Measurements from ENCODE around the gene FGL2. TPM values are rescaled to one million over a fixed set of nuclear protein-coding genes. Genes with fewer than 3 reads are reported as not detected.
"Not testable (repeated sequence)": the region's sequence is repeated elsewhere in the genome, so short reads cannot be mapped to it uniquely, and the experiment has no call there.

The FGL2 gene
- total and polyA plus RNA-seq, 4 donors = 3.3 to 21.6 (median 17.6) TPM

- no peak overlapping the region for H3K4me3 ChIP-seq
- H3K9me3 ChIP-seq (ENCODE audit: control insufficient read depth in 4 of 4, insufficient read depth in 3 of 4, low read length in 3 of 4) = no peaks in the 10 kb centered on the region
- H3K27ac ChIP-seq (ENCODE audit: low read depth in 1 of 2, low read length in 1 of 2) = no peak overlapping the region
- no peaks in the 10 kb centered on the region for H3K4me1 ChIP-seq (ENCODE audit: control insufficient read depth in 5 of 5, insufficient read depth in 5 of 5, low read length in 5 of 5)
- DNase-seq = peak in 1 of 3 donors; percentile 0
- WGBS, 2 donors = 21 to 31% methylated on average over 1 of the region's 1 CpG
- H3K9ac ChIP-seq (ENCODE audit: insufficient read depth in 1 of 2, low read length in 2 of 2) = no peak overlapping the region
- TF ChIP-seq CTCF (IDR thresholded peaks at IDR 0.05; ENCODE audit: control extremely low read depth, extremely low read depth) = no peak
- no peak for ATAC-seq (ENCODE audit: insufficient read depth, low FRiP score)
- no peaks in the 10 kb centered on the region for H3K27me3 ChIP-seq (ENCODE audit: control insufficient read depth in 3 of 3, insufficient read depth in 3 of 3, low read length in 2 of 3)
- H3K36me3 ChIP-seq (ENCODE audit: control insufficient read depth in 4 of 4, insufficient read depth in 4 of 4, low read length in 4 of 4) = no peaks in the 10 kb centered on the region
Observed at GRCh38 chr7:77157446-77157845, 42.2 kb downstream of the FGL2 start.

GRCh38 chr7:77157034-77157433 lies 42.6 kb downstream of the FGL2 start:
- not testable (repeated sequence) for DNase-seq; H3K27me3 ChIP-seq (ENCODE audit: control insufficient read depth in 3 of 3, insufficient read depth in 3 of 3, low read length in 2 of 3); H3K9ac ChIP-seq (ENCODE audit: insufficient read depth in 1 of 2, low read length in 2 of 2); H3K27ac ChIP-seq (ENCODE audit: low read depth in 1 of 2, low read length in 1 of 2); H3K36me3 ChIP-seq (ENCODE audit: control insufficient read depth in 4 of 4, insufficient read depth in 4 of 4, low read length in 4 of 4); H3K4me3 ChIP-seq; H3K9me3 ChIP-seq (ENCODE audit: control insufficient read depth in 4 of 4, insufficient read depth in 3 of 4, low read length in 3 of 4); H3K4me1 ChIP-seq (ENCODE audit: control insufficient read depth in 5 of 5, insufficient read depth in 5 of 5, low read length in 5 of 5); ATAC-seq (ENCODE audit: insufficient read depth, low FRiP score)
- WGBS, 2 donors = no CpG with 5 or more reads among the region's 1 CpG

GRCh38 chr7:77155601-77156377 lies 43.8 kb downstream of the FGL2 start:
- peak in 1 of 3 donors; percentile 1 for DNase-seq
- H3K27ac ChIP-seq (ENCODE audit: low read depth in 1 of 2, low read length in 1 of 2); H3K27me3 ChIP-seq (ENCODE audit: control insufficient read depth in 3 of 3, insufficient read depth in 3 of 3, low read length in 2 of 3); H3K4me3 ChIP-seq; H3K9ac ChIP-seq (ENCODE audit: insufficient read depth in 1 of 2, low read length in 2 of 2); H3K4me1 ChIP-seq (ENCODE audit: control insufficient read depth in 5 of 5, insufficient read depth in 5 of 5, low read length in 5 of 5); H3K9me3 ChIP-seq (ENCODE audit: control insufficient read depth in 4 of 4, insufficient read depth in 3 of 4, low read length in 3 of 4); ATAC-seq (ENCODE audit: insufficient read depth, low FRiP score); H3K36me3 ChIP-seq (ENCODE audit: control insufficient read depth in 4 of 4, insufficient read depth in 4 of 4, low read length in 4 of 4): not testable (repeated sequence)
- WGBS, 2 donors = 60 to 71% methylated on average over 4 of the region's 5 CpGs

DNA sequence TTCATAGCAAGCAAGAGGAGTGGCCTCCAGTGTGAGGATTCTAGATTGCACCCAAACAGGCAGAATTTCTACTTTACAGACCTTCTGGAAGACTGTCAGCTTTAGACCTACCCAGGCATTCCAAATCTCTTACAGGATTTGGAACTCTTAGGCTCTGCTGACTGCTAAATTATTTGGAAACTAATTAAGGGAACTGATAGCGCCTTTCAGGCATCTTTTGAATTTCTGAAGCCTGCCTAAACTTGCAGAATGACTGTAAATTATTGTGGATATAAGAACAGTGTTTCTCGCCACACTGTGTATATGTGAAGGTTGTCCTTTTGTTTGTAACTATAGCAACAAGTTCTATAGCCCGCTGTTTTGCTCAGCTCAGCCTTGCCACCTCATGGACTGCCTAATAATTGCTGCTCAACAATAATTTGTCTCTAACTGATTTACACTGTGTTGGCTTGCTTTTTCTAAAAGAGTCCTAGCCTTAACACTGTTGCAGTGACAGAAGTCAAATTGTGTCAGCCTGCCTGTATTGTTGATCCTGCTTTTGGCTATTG lies 44.6 kb downstream of the FGL2 start:
- H3K9ac ChIP-seq (ENCODE audit: insufficient read depth in 1 of 2, low read length in 2 of 2) = not testable (repeated sequence)
- WGBS, 2 donors = 53 to 67% methylated on average over 2 to 3 of the region's 3 CpGs
- DNase-seq = peak in 2 of 3 donors; percentile 10 to 31

GRCh38 chr7:77152232-77152631 lies 47.4 kb downstream of the FGL2 start:
- H3K4me1 ChIP-seq (ENCODE audit: control insufficient read depth in 5 of 5, insufficient read depth in 5 of 5, low read length in 5 of 5); H3K9ac ChIP-seq (ENCODE audit: insufficient read depth in 1 of 2, low read length in 2 of 2); H3K27me3 ChIP-seq (ENCODE audit: control insufficient read depth in 3 of 3, insufficient read depth in 3 of 3, low read length in 2 of 3); H3K27ac ChIP-seq (ENCODE audit: low read depth in 1 of 2, low read length in 1 of 2); H3K4me3 ChIP-seq; H3K9me3 ChIP-seq (ENCODE audit: control insufficient read depth in 4 of 4, insufficient read depth in 3 of 4, low read length in 3 of 4); H3K36me3 ChIP-seq (ENCODE audit: control insufficient read depth in 4 of 4, insufficient read depth in 4 of 4, low read length in 4 of 4); ATAC-seq (ENCODE audit: insufficient read depth, low FRiP score): not testable (repeated sequence)
- peak in 1 of 3 donors; percentile 1 for DNase-seq

More for the DNA sequence above, 44.6 kb downstream of the FGL2 start:
- not testable (repeated sequence) for H3K4me1 ChIP-seq (ENCODE audit: control insufficient read depth in 5 of 5, insufficient read depth in 5 of 5, low read length in 5 of 5); ATAC-seq (ENCODE audit: insufficient read depth, low FRiP score); H3K27ac ChIP-seq (ENCODE audit: low read depth in 1 of 2, low read length in 1 of 2); H3K4me3 ChIP-seq; H3K27me3 ChIP-seq (ENCODE audit: control insufficient read depth in 3 of 3, insufficient read depth in 3 of 3, low read length in 2 of 3); H3K36me3 ChIP-seq (ENCODE audit: control insufficient read depth in 4 of 4, insufficient read depth in 4 of 4, low read length in 4 of 4); H3K9me3 ChIP-seq (ENCODE audit: control insufficient read depth in 4 of 4, insufficient read depth in 3 of 4, low read length in 3 of 4)

Other genes with a start within 250 kb of the FGL2 start
- not detected for gene SPDYE17, start 167.5 kb downstream of the FGL2 start, total RNA-seq
- not detected for gene SPDYE17, start 167.5 kb downstream of the FGL2 start, polyA plus RNA-seq
- gene SPDYE18, start 137.3 kb downstream of the FGL2 start, total RNA-seq = 1 to 10 TPM in 1 of 2 donors, under 1 TPM in 1; 0.65 to 1.1 TPM
- under 1 TPM; 0.18 to 0.49 TPM for gene SPDYE18, start 137.3 kb downstream of the FGL2 start, polyA plus RNA-seq
- gene CCDC146, start 77.2 kb downstream of the FGL2 start, total RNA-seq = 10 to 100 TPM; 25.1 to 29.6 TPM
- gene CCDC146, start 77.2 kb downstream of the FGL2 start, polyA plus RNA-seq = 1 to 10 TPM; 8.4 to 9.8 TPM
- 10 to 100 TPM; 52.1 to 99.3 TPM for gene GSAP, start 216.5 kb upstream of the FGL2 start, total RNA-seq
- gene GSAP, start 216.5 kb upstream of the FGL2 start, polyA plus RNA-seq = 10 to 100 TPM; 26.4 to 62.7 TPM